Transverse colon (tissue), 4 donors: Measurements from ENCODE around the gene CCDC142. TPM values are rescaled to one million over a fixed set of nuclear protein-coding genes. Genes with fewer than 3 reads are reported as not detected.
A peak's percentile ranks its signal among the peaks of the same experiment; 100 is the strongest.

ENCODE experiments used
- DNase-seq: peaks from one replicate; pipeline ENCODE4 v3.0.0-alpha.2; 2019
- H3K27ac ChIP-seq, 4 donors: fragments of 200-600 bp; sonication (generic); 2 replicates each; pipeline ENCODE4 v1.5.1; 2016 to 2018; ENCODE audit warnings: inconsistent platforms in 4 of 4
- H3K27me3 ChIP-seq: fragments of 200-600 bp; sonication (generic); 2 replicates; pipeline ENCODE4 v1.5.1; 2017; ENCODE audit warnings: inconsistent platforms
- H3K36me3 ChIP-seq, 4 donors: fragments of 200-600 bp; sonication (generic); 2 replicates each; pipeline ENCODE4 v1.5.1; 2017 to 2019; ENCODE audit warnings: inconsistent platforms in 4 of 4
- H3K4me1 ChIP-seq, 4 donors: fragments of 200-600 bp; sonication (generic); 2 replicates each; pipeline ENCODE4 v1.5.1; 2017 to 2020; ENCODE audit warnings: inconsistent platforms in 4 of 4
- H3K4me3 ChIP-seq, 4 donors: fragments of 200-600 bp; sonication (generic); 1 replicate in 1 of 4; 2 replicates in 3 of 4; pipeline versions ENCODE4 v1.5.1 to v1.6.1; 2017 to 2019; ENCODE audit warnings: inconsistent platforms in 4 of 4
- H3K9me3 ChIP-seq, 2 donors: fragments of 200-600 bp; sonication (generic); 2 replicates each; pipeline ENCODE4 v1.5.1; 2017 to 2019; ENCODE audit warnings: inconsistent platforms in 2 of 2
- CTCF ChIP-seq, 5 experiments: fragments of 200-600 bp in 3 of 5; fragments of 450-650 bp in 2 of 5; sonication (generic) in 3 of 5; IDR thresholded peaks; 1 replicate in 2 of 5; 2 replicates in 3 of 5; pipeline ENCODE4 v1.5.1; 2016 to 2017; ENCODE audit warnings: antibody characterized with exemption in 5 of 5, inconsistent platforms in 3 of 5, mild to moderate bottlenecking in 2 of 5, moderate library complexity in 1 of 5
- EP300 ChIP-seq: sonication (generic); formaldehyde crosslinking; IDR thresholded peaks from one replicate; pipeline ENCODE4 v1.6.1; 2017; ENCODE audit warnings: antibody characterized with exemption, low read depth
- POLR2A ChIP-seq: fragments of 450-650 bp; IDR thresholded peaks from one replicate; pipeline ENCODE4 v1.6.1; 2016; ENCODE audit warnings: antibody characterized with exemption, mild to moderate bottlenecking, moderate library complexity
- POLR2AphosphoS5 ChIP-seq, 3 donors: sonication (generic); formaldehyde crosslinking; IDR thresholded peaks; one replicate each; pipeline ENCODE4 v1.6.1; 2016; ENCODE audit warnings: antibody characterized with exemption in 3 of 3
- WGBS, 2 donors: methylation state at CpG; one replicate each; pipeline ENCODE4 v1.1.5; 2018; ENCODE audit warnings: low coverage in 1 of 2; 5-methylcytosine and 5-hydroxymethylcytosine counted together
- in situ Hi-C, 4 donors: fragments of 200-750 bp; cut with MboI; loops; one replicate each; pipeline versions ENCODE4 v1.15.0 to v1.15.1; 2017; ENCODE audit warnings: low sequenced_read_pairs in 3 of 4, low pct_ligation_motif_present in 1 of 4, low pct_unique_long_range_greater_than_20kb in 1 of 4
- intact Hi-C: fragments of 100-400 bp; cut with DNase I; formaldehyde crosslinking; loops from one replicate; pipeline ENCODE4 v1.15.1; 2023; ENCODE audit warnings: low total_unique reads
- total RNA-seq, 4 donors: library from RNA; depleted of rRNA; stranded (reverse); fragments of >200 nt; gene quantifications; one replicate each; pipeline ENCODE4 v1.1.0, GENCODE V29; 2016

The CCDC142 gene
- total RNA-seq, 4 donors from 2014 or later, result 49.7 to 93.1 (median 71.6) TPM

DNA sequence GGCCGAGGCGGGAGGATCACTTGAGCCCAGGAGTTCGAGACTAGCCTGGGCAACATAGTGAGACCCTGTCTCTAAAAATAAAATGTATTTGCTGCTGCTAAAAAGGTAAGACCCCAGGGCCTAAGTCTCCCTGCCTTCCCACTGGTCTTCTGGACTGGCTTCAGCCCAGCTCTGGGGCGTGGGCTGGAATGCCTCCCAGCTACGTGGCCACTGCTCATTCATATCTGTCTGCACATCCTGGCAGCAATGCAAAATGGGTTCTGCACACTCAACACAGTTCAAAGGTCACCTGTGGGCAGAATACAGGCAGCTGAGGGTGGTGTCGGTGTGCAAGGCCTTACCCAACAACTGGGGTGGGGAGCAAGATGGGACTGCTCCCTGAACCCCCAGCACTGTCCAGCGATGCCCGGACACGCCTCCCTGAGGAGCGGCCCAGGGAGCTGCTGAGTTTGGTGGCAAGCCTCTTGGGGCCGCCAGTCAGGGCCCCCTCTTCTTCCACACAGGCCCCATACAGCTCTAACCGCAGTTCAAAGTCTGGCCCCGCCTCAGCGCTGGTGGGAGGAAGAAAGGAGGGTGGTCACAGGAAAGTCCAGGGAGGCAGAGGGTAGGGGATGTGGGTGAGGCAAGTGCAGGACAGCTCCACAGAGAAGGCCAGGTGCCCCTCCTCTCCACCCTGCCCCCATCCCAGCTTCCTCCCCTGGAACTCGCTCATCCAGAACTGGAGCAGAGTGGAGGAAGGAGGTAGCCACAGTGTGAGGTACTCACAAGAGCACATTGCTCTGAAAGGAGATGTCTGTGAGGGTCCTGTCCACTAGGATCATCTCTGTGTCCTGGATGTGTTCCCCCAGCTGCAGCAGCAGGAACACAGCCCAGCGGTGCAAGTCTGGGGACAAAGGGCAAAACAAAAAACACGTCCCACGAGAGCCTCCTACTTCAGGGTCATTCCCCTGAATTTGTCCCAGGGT is 53.0 kb downstream of the CCDC142 start:
- in situ Hi-C loops (no loop called here), intact Hi-C loops (no loop called here)
- H3K27ac ChIP-seq, result peak overlapping the region; percentile 21 to 52 (median 46)
- no peaks in the 10 kb centered on the region for H3K9me3 ChIP-seq
- H3K36me3 ChIP-seq, result peaks cover 0 to 9% (median 0%) of the 10 kb centered on the region in 4 donors
- no peaks in the 10 kb centered on the region for H3K27me3 ChIP-seq
- DNase-seq, result peak; percentile 65
- no peak overlapping the region for H3K4me3 ChIP-seq
- WGBS, 2 donors, result 60 to 77% methylated on average over 1 to 18 of the region's 18 CpGs
- peaks cover 0 to 18% (median 7%) of the 10 kb centered on the region in 4 donors for H3K4me1 ChIP-seq
- TF ChIP-seq POLR2A, result no peak

- H3K27ac ChIP-seq, result no peak overlapping the region
- no peak for DNase-seq
- H3K4me3 ChIP-seq, result no peak overlapping the region
- peaks cover 0 to 18% (median 7%) of the 10 kb centered on the region in 4 donors for H3K4me1 ChIP-seq
- H3K9me3 ChIP-seq, result no peaks in the 10 kb centered on the region
- intact Hi-C loops, result no loop called here
- peaks cover 0 to 9% (median 0%) of the 10 kb centered on the region in 4 donors for H3K36me3 ChIP-seq
- in situ Hi-C loops, result no loop called here
- no peaks in the 10 kb centered on the region for H3K27me3 ChIP-seq
- 85% methylated on average over 5 of the region's 5 CpGs; no CpG with 5 or more reads in 1 of the 2 donors for WGBS, 2 donors
- TF ChIP-seq POLR2A, result no peak
- TF ChIP-seq POLR2AphosphoS5 (IDR thresholded peaks at IDR 0.05), result no peak
- TF ChIP-seq CTCF (IDR thresholded peaks at IDR 0.05), result no peak
- TF ChIP-seq EP300, result no peak
Observed at GRCh38 chr2:74428675-74429074, 54.1 kb downstream of the CCDC142 start.

DNA sequence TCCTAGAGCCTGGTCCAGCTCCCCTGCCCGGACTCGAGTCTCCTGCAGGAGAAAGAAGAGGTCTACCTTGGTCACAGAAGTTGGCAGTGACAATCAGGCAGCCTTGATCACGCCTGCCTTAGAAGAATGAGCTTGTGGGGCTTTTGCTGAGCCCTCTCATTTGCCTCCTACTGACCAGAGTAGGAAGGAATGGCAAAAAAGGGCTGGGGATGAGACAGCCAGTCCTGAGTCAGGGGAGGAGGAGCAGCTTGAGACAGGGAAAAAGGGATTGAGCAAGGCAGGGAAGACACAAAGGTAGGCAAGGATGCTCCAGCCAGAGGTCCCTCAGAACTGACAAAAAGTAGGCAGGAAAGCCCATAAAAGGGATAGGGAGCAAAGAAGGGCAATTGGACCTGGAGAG is 55.2 kb downstream of the CCDC142 start:
- peaks cover 0 to 18% (median 7%) of the 10 kb centered on the region in 4 donors for H3K4me1 ChIP-seq
- intact Hi-C loops, result no loop called here

GRCh38 chr2:74426181-74426758 is 56.5 kb downstream of the CCDC142 start:
- in situ Hi-C loops, result no loop called here
- Histone ChIP-seq H3K4me3 (no peak overlapping the region), H3K9me3 (no peaks in the 10 kb centered on the region), H3K27me3 (no peaks in the 10 kb centered on the region), H3K36me3 (peaks cover 0 to 9% (median 0%) of the 10 kb centered on the region in 4 donors), H3K27ac (no peak overlapping the region), H3K4me1 (peaks cover 5 to 27% (median 9%) of the 10 kb centered on the region in 4 donors)
- intact Hi-C loops, result no loop called here
- DNase-seq, result no peak
- TF ChIP-seq CTCF (IDR thresholded peaks at IDR 0.05), result no peak
- TF ChIP-seq EP300, result no peak
- no peak for TF ChIP-seq POLR2A
- no peak for TF ChIP-seq POLR2AphosphoS5 (IDR thresholded peaks at IDR 0.05)
- 81% methylated on average over 14 of the region's 14 CpGs; no CpG with 5 or more reads in 1 of the 2 donors for WGBS, 2 donors

More for the DNA sequence above, 55.2 kb downstream of the CCDC142 start:
- no peak for DNase-seq
- no peaks in the 10 kb centered on the region for H3K9me3 ChIP-seq
- no peak overlapping the region for H3K4me3 ChIP-seq
- WGBS, 2 donors, result 90 to 92% methylated on average over 2 to 3 of the region's 3 CpGs
- TF ChIP-seq CTCF (IDR thresholded peaks at IDR 0.05) (no peak), POLR2A (no peak), POLR2AphosphoS5 (IDR thresholded peaks at IDR 0.05) (no peak), EP300 (no peak)
- in situ Hi-C loops, result no loop called here
- no peak overlapping the region for H3K27ac ChIP-seq
- H3K27me3 ChIP-seq, result no peaks in the 10 kb centered on the region
- peaks cover 0 to 9% (median 0%) of the 10 kb centered on the region in 4 donors for H3K36me3 ChIP-seq
